ENCODE results near the gene PSMB9. TPM values are rescaled to one million over a fixed set of nuclear protein-coding genes. Genes with fewer than 3 reads are reported as not detected.
A peak's percentile ranks its signal among the peaks of the same experiment; 100 is the strongest.

The PSMB9 gene
- total and polyA plus RNA-seq, 2 experiments from 2014 or later, result 2.8 to 5.5 TPM

GRCh38 chr6:32852018-32852843 is 1.8 kb upstream of the PSMB9 start:
- Histone ChIP-seq H3F3A (replicated peaks; ENCODE audit: low read depth) (0 out of 2 replicates have a peak, but pooled peaks cover 5% of the 10 kb centered on the region), H3K4me1 (ENCODE audit: insufficient read depth) (peaks cover 12% of the 10 kb centered on the region; the same call in 1 of the 2 replicates), H3K27me3 (ENCODE audit: insufficient read depth) (peaks cover 47% of the 10 kb centered on the region), H3K79me2 (replicated peaks; ENCODE audit: insufficient read depth) (no peaks in the 10 kb centered on the region), H3K27ac (ENCODE audit: low read depth) (no peak overlapping the region), H3K4me3 (peak overlapping the region; percentile 94), H3K36me3 (ENCODE audit: insufficient read depth) (no peaks in the 10 kb centered on the region; the same call in 1 of the 2 replicates), H4K20me1 (replicated peaks; ENCODE audit: insufficient read depth) (no peaks in the 10 kb centered on the region), H3K9me2 (ENCODE audit: insufficient read depth) (no peaks in the 10 kb centered on the region), H2AFZ (peak overlapping the region; percentile 96), H3K4me2 (peak overlapping the region; percentile 98)
- Mint-ChIP-seq H3K27me3 (ENCODE audit: insufficient read depth, low read depth, poor library complexity) (peaks cover 42% of the 10 kb centered on the region), H3K36me3 (ENCODE audit: low read depth) (peaks cover 15% of the 10 kb centered on the region; the same call in 2 of the 3 replicates), H3K9me3 (no peaks in the 10 kb centered on the region; the same call in 2 of the 3 replicates), H3K27ac (no peak overlapping the region), H3K4me3 (peak overlapping the region; percentile 92), H3K4me1 (peaks cover 20% of the 10 kb centered on the region)
- DNase-seq (ENCODE audit: low spot score), result peak; percentile 48
- no peak; the same call in 2 of the 3 replicates for ATAC-seq
- TF ChIP-seq EZH2 (IDR thresholded peaks at IDR 0.05; ENCODE audit: low read depth, unreplicated experiment), result peak; percentile 28
- TF ChIP-seq STAT1 (IDR thresholded peaks at IDR 0.05; ENCODE audit: unreplicated experiment), result no peak

DNA sequence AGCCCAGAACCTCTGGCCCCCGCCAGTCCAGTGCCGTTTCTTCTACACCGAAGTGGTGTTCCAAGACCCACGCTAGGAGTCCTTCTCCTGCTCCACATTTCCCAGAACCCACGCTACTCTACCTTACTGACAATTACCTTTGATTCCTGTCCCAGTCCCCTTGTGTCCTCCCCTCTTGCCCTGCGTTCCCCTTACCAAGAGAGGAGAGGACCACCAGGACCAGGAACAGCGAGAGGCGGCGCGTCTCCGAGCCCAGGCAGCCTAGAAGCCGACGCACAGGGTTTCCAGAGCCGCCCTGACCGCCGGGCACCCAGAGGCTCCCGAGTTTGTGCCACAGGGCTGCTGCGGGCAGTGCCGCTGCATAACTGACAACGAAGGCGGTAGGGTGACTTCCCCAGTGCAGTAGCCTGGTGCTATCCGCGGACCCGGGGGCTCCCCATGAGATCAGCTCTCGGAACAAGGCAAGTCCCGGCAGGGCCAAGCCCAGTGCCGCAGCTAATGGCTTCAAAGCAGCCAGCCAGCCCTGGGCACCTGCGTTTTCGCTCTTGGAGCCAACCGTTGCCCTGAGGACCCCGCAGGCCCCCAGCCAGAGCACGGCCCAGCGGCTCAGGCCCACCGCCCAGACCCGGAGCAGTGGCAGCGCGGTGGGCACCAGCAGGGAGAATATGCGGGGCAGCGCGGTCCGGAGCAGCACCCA is 1.0 kb upstream of the PSMB9 start:
- H3K9me2 ChIP-seq (ENCODE audit: insufficient read depth), result no peaks in the 10 kb centered on the region
- H3K27ac ChIP-seq (ENCODE audit: low read depth), result no peak overlapping the region
- Mint-ChIP-seq H3K27ac (no peak overlapping the region), H3K9me3 (no peaks in the 10 kb centered on the region; the same call in 2 of the 3 replicates), H3K4me3 (peak overlapping the region; percentile 92), H3K27me3 (ENCODE audit: insufficient read depth, low read depth, poor library complexity) (peaks cover 41% of the 10 kb centered on the region), H3K36me3 (ENCODE audit: low read depth) (peaks cover 13% of the 10 kb centered on the region; the same call in 1 of the 3 replicates), H3K4me1 (peaks cover 20% of the 10 kb centered on the region)
- peaks cover 12% of the 10 kb centered on the region; the same call in 1 of the 2 replicates for H3K4me1 ChIP-seq (ENCODE audit: insufficient read depth)
- no peaks in the 10 kb centered on the region; the same call in 1 of the 2 replicates for H3K36me3 ChIP-seq (ENCODE audit: insufficient read depth)
- H3K79me2 ChIP-seq (replicated peaks; ENCODE audit: insufficient read depth), result no peaks in the 10 kb centered on the region
- peak overlapping the region; percentile 98 for H3K4me2 ChIP-seq
- H4K20me1 ChIP-seq (replicated peaks; ENCODE audit: insufficient read depth), result no peaks in the 10 kb centered on the region
- DNase-seq (ENCODE audit: low spot score) (peak; percentile 51), ATAC-seq (peak; percentile 40)
- TF ChIP-seq ZNF114 (CRISPR knock-in tag; IDR thresholded peaks at IDR 0.05) (no peak), ZNF331 (CRISPR knock-in tag; IDR thresholded peaks at IDR 0.05; ENCODE audit: low read depth) (no peak), REST (IDR thresholded peaks at IDR 0.05; ENCODE audit: unreplicated experiment) (no peak), STAT1 (IDR thresholded peaks at IDR 0.05; ENCODE audit: unreplicated experiment) (no peak), CREB1 (CRISPR knock-in tag; IDR thresholded peaks at IDR 0.05; ENCODE audit: low read depth) (no peak), ETS1 (IDR thresholded peaks at IDR 0.05) (0 out of 2 replicates have a peak, but pooled peaks have one; percentile 4)
- 0 out of 2 replicates have a peak, but pooled peaks cover 5% of the 10 kb centered on the region for H3F3A ChIP-seq (replicated peaks; ENCODE audit: low read depth)
- H3K4me3 ChIP-seq, result peak overlapping the region; percentile 94
- peaks cover 47% of the 10 kb centered on the region for H3K27me3 ChIP-seq (ENCODE audit: insufficient read depth)
- H2AFZ ChIP-seq, result peak overlapping the region; percentile 96
